Body of pancreas (tissue), 4 donors: ENCODE measurements around the gene SOCS1. TPM values are rescaled to one million over a fixed set of nuclear protein-coding genes. Genes with fewer than 3 reads are reported as not detected.

Experiments
- ATAC-seq: fragments of 150-250 bp; one replicate; pipeline ENCODE4 v1.9.1; 2016
- DNase-seq, 4 donors: peaks; one replicate each; pipeline ENCODE4 v3.0.0-alpha.2; 2019
- H3K27ac ChIP-seq, 4 donors: fragments of 200-600 bp; sonication (generic); 1 replicate in 3 of 4; 2 replicates in 1 of 4; pipeline versions ENCODE4 v1.5.1 to v1.6.1; 2016 to 2019; ENCODE audit warnings: mild to moderate bottlenecking in 1 of 4, mixed read lengths in 1 of 4, moderate library complexity in 1 of 4
- H3K27me3 ChIP-seq, 2 donors: fragments of 200-600 bp; sonication (generic); one replicate each; pipeline ENCODE4 v1.6.0; 2016; ENCODE audit warnings: mild to moderate bottlenecking in 1 of 2
- H3K36me3 ChIP-seq, 2 donors: fragments of 200-600 bp; sonication (generic); replicated peaks in 1 of 2; 2 replicates each; pipeline ENCODE4 v1.5.1; 2016; ENCODE audit warnings: low read depth in 2 of 2; ENCODE audit not compliant: insufficient read depth in 1 of 2
- H3K4me1 ChIP-seq: fragments of 200-600 bp; sonication (generic); one replicate; pipeline ENCODE4 v1.6.0; 2016
- H3K4me3 ChIP-seq, 2 donors: fragments of 200-600 bp; sonication (generic); 1 replicate in 1 of 2; 2 replicates in 1 of 2; pipeline ENCODE4 v1.5.1; 2016 to 2019
- H3K9me3 ChIP-seq, 3 donors: fragments of 200-600 bp; sonication (generic); 1 replicate in 2 of 3; 2 replicates in 1 of 3; pipeline ENCODE4 v1.5.1; 2016
- CTCF ChIP-seq, 7 experiments: fragments of 450-650 bp in 4 of 7; fragments of 200-600 bp in 3 of 7; sonication (generic) in 3 of 7; IDR thresholded peaks; one replicate each; pipeline ENCODE4 v1.5.1; 2016 to 2019; ENCODE audit warnings: antibody characterized with exemption in 7 of 7
- POLR2A ChIP-seq, 3 donors: fragments of 450-650 bp; IDR thresholded peaks; one replicate each; pipeline ENCODE4 v1.6.1; 2016; ENCODE audit warnings: antibody characterized with exemption in 3 of 3, mild to moderate bottlenecking in 2 of 3
- WGBS, 2 donors: methylation state at CpG; one replicate each; pipeline ENCODE4 v1.1.5; 2017; 5-methylcytosine and 5-hydroxymethylcytosine counted together
- intact Hi-C: fragments of 100-400 bp; cut with DNase I; formaldehyde crosslinking; loops from one replicate; pipeline ENCODE4 v1.15.1; 2023
- total RNA-seq, 2 donors: library from RNA; depleted of rRNA; stranded (reverse); fragments of >200 nt; gene quantifications; one replicate each; pipeline ENCODE4 v1.1.0, GENCODE V29; 2016

Gene SOCS1
- total RNA-seq, 2 donors from 2014 or later, result 1.0 to 7.9 TPM

- intact Hi-C loops, result no loop called here
- no peak within 1 kb of the TSS for H3K27ac ChIP-seq
- H3K4me3 ChIP-seq, result no peak within 1 kb of the TSS
- no peaks in the 10 kb centered on the region for H3K9me3 ChIP-seq
- TF ChIP-seq CTCF (IDR thresholded peaks at IDR 0.05) (no peak), POLR2A (IDR thresholded peaks at IDR 0.05) (no peak)
- H3K4me1 ChIP-seq, result no peaks in the 10 kb centered on the region
- DNase-seq (no peak), ATAC-seq (no peak)
- H3K27me3 ChIP-seq, result no peaks in the 10 kb centered on the region
- H3K36me3 ChIP-seq, result no peaks in the 10 kb centered on the region
- 77 to 83% methylated on average over 25 to 29 of the region's 30 CpGs for WGBS, 2 donors
Measured at GRCh38 chr16:11272921-11273720, 17.1 kb upstream of the SOCS1 start, which contains the start of gene PRM3. TSS of gene PRM3 (minus strand) at chr16:11273629. CDS start at chr16:11273595, 34 bp downstream.

- no peaks in the 10 kb centered on the region for H3K9me3 ChIP-seq
- intact Hi-C loops, result no loop called here
- H3K27ac ChIP-seq, result no peak overlapping the region
- WGBS, 2 donors, result 75 to 80% methylated on average over 1 to 6 of the region's 6 CpGs
- TF ChIP-seq CTCF (IDR thresholded peaks at IDR 0.05) (no peak), POLR2A (IDR thresholded peaks at IDR 0.05) (no peak)
- no peaks in the 10 kb centered on the region for H3K27me3 ChIP-seq
- H3K4me3 ChIP-seq, result no peak overlapping the region
- DNase-seq, result no peak
- ATAC-seq, result no peak
- no peaks in the 10 kb centered on the region for H3K4me1 ChIP-seq
- H3K36me3 ChIP-seq, result no peaks in the 10 kb centered on the region
Measured at GRCh38 chr16:11272484-11272883, 16.5 kb upstream of the SOCS1 start.

- Histone ChIP-seq H3K27ac (no peak overlapping the region), H3K4me3 (no peak overlapping the region), H3K4me1 (no peaks in the 10 kb centered on the region), H3K27me3 (no peaks in the 10 kb centered on the region), H3K9me3 (no peaks in the 10 kb centered on the region), H3K36me3 (no peaks in the 10 kb centered on the region)
- WGBS, 2 donors, result 87 to 91% methylated on average over 10 of the region's 10 CpGs
- intact Hi-C loops, result no loop called here
- TF ChIP-seq POLR2A (IDR thresholded peaks at IDR 0.05), result no peak
- no peak for TF ChIP-seq CTCF (IDR thresholded peaks at IDR 0.05)
- no peak for ATAC-seq
- DNase-seq, result no peak
Measured at GRCh38 chr16:11271610-11272009, 15.6 kb upstream of the SOCS1 start.

- intact Hi-C loops, result no loop called here
- TF ChIP-seq CTCF (IDR thresholded peaks at IDR 0.05), result no peak
- no peak for TF ChIP-seq POLR2A (IDR thresholded peaks at IDR 0.05)
- 84 to 95% methylated on average over 2 of the region's 2 CpGs for WGBS, 2 donors
- ATAC-seq (no peak), DNase-seq (no peak)
- no peaks in the 10 kb centered on the region for H3K36me3 ChIP-seq
- no peaks in the 10 kb centered on the region for H3K9me3 ChIP-seq
- peaks cover under 1% of the 10 kb centered on the region for H3K4me1 ChIP-seq
- H3K27ac ChIP-seq, result no peak overlapping the region
- no peaks in the 10 kb centered on the region for H3K27me3 ChIP-seq
- H3K4me3 ChIP-seq, result no peak overlapping the region
Measured at GRCh38 chr16:11270602-11271162, 14.7 kb upstream of the SOCS1 start.
